NCI-H748 (cell line): Measurements from ENCODE around the gene CLIP3.
"Not testable (repeated sequence)": the region's sequence is repeated elsewhere in the genome, so short reads cannot be mapped to it uniquely, and the experiment has no call there.

Experiments used
- DNase-seq: peaks from one replicate; lab custom pipeline; 2025; ENCODE audit not compliant: unreplicated experiment; lab: John Stamatoyannopoulos, UW

CLIP3 gene

GRCh38 chr19:36047835-36048234, 15.2 kb upstream of the CLIP3 start:
- no peak for DNase-seq

- DNase-seq: no peak
Measured at GRCh38 chr19:36046443-36047050, 13.9 kb upstream of the CLIP3 start.

- no peak for DNase-seq
Measured at GRCh38 chr19:36043952-36044351, 11.3 kb upstream of the CLIP3 start.

- DNase-seq: no peak
Measured at GRCh38 chr19:36041831-36042230, 9.2 kb upstream of the CLIP3 start.

- not testable (repeated sequence) for DNase-seq
Measured at GRCh38 chr19:36041092-36041491, 8.4 kb upstream of the CLIP3 start.

- no peak for DNase-seq
Measured at GRCh38 chr19:36040495-36040894, 7.8 kb upstream of the CLIP3 start.

GRCh38 chr19:36031308-36031707, 1.4 kb downstream of the CLIP3 start:
- no peak for DNase-seq

GRCh38 chr19:36030264-36031148, 2.2 kb downstream of the CLIP3 start:
- peak; percentile 14 for DNase-seq

- no peak for DNase-seq
Measured at GRCh38 chr19:36028313-36029041, 4.2 kb downstream of the CLIP3 start.

GRCh38 chr19:36027696-36028095, 5.0 kb downstream of the CLIP3 start:
- no peak for DNase-seq

- DNase-seq: no peak
Measured at GRCh38 chr19:36026091-36026876, 6.4 kb downstream of the CLIP3 start.

- no peak for DNase-seq
Measured at GRCh38 chr19:36025541-36025940, 7.1 kb downstream of the CLIP3 start.

GRCh38 chr19:36023432-36023831, 9.2 kb downstream of the CLIP3 start:
- no peak for DNase-seq

GRCh38 chr19:36019061-36019670, 13.5 kb downstream of the CLIP3 start:
- DNase-seq: no peak

- DNase-seq: peak; percentile 100
Measured at GRCh38 chr19:36014012-36014924, 18.4 kb downstream of the CLIP3 start, which contains the start of gene ALKBH6. ALKBH6 (minus strand) TSS chr19:36014213; CDS start chr19:36013397, 816 bp downstream.

GRCh38 chr19:36013280-36014011, 19.2 kb downstream of the CLIP3 start:
- DNase-seq: no peak

- DNase-seq: no peak
Measured at GRCh38 chr19:36010402-36010801, 22.3 kb downstream of the CLIP3 start.

- DNase-seq: peak; percentile 47
Measured at GRCh38 chr19:36009633-36010379, 22.9 kb downstream of the CLIP3 start.
